ENCODE results near the gene NELFB.
A peak's percentile ranks its signal among the peaks of the same experiment; 100 is the strongest.

The NELFB gene

DNA sequence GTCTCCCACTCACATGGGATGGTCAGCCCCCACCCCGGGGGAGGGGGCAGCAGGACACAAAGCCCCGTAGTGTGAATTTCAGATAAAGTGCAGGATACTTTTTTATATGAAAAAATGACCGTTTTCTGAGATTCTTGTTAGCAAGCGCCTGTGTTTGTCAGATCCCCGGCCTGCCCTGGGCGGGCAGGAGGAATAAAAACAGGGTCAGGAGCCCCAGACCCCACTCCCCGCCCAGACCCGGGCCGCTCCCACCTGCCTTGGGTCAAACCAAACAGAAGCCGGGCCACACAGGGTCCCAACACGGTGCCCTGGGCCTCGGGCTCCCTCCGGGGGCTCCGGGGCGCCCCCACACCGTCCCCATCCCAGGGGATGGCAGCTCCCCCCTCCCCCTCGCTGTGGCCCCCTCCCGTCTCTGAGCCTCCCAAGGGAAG, 60.5 kb downstream of the NELFB start:
- H2AFZ ChIP-seq (ENCODE audit: low read depth, low read length) = no peak overlapping the region; the same call in 1 of the 2 replicates
- H3K36me3 ChIP-seq (replicated peaks; ENCODE audit: low read depth, low read length) = no peaks in the 10 kb centered on the region
- no peaks in the 10 kb centered on the region for H4K20me1 ChIP-seq (ENCODE audit: insufficient read depth, low read length)
- H3K4me3 ChIP-seq (ENCODE audit: low read length) = peak overlapping the region; percentile 87
- H3K9ac ChIP-seq (ENCODE audit: low read length) = peak overlapping the region; percentile 94
- TF ChIP-seq, protein P1, sequence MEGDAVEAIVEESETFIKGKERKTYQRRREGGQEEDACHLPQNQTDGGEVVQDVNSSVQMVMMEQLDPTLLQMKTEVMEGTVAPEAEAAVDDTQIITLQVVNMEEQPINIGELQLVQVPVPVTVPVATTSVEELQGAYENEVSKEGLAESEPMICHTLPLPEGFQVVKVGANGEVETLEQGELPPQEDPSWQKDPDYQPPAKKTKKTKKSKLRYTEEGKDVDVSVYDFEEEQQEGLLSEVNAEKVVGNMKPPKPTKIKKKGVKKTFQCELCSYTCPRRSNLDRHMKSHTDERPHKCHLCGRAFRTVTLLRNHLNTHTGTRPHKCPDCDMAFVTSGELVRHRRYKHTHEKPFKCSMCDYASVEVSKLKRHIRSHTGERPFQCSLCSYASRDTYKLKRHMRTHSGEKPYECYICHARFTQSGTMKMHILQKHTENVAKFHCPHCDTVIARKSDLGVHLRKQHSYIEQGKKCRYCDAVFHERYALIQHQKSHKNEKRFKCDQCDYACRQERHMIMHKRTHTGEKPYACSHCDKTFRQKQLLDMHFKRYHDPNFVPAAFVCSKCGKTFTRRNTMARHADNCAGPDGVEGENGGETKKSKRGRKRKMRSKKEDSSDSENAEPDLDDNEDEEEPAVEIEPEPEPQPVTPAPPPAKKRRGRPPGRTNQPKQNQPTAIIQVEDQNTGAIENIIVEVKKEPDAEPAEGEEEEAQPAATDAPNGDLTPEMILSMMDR (IDR thresholded peaks at IDR 0.05; ENCODE audit: low read depth, low read length) = no peak
- no peak for TF ChIP-seq EZH2phosphoT487 (IDR thresholded peaks at IDR 0.05; ENCODE audit: low read depth)
- H3K4me2 ChIP-seq (ENCODE audit: low read length) = peak overlapping the region; percentile 95
- H3K9me3 ChIP-seq (ENCODE audit: insufficient read depth, low read length) = no peaks in the 10 kb centered on the region
- H3K4me1 ChIP-seq (ENCODE audit: low read length) = peaks cover 27% of the 10 kb centered on the region
- H3K27me3 ChIP-seq (ENCODE audit: low read depth, low read length) = no peaks in the 10 kb centered on the region
- no peaks in the 10 kb centered on the region for H3K79me2 ChIP-seq (ENCODE audit: low read length)
- H3K27ac ChIP-seq (ENCODE audit: low read length) = no peak overlapping the region

DNA sequence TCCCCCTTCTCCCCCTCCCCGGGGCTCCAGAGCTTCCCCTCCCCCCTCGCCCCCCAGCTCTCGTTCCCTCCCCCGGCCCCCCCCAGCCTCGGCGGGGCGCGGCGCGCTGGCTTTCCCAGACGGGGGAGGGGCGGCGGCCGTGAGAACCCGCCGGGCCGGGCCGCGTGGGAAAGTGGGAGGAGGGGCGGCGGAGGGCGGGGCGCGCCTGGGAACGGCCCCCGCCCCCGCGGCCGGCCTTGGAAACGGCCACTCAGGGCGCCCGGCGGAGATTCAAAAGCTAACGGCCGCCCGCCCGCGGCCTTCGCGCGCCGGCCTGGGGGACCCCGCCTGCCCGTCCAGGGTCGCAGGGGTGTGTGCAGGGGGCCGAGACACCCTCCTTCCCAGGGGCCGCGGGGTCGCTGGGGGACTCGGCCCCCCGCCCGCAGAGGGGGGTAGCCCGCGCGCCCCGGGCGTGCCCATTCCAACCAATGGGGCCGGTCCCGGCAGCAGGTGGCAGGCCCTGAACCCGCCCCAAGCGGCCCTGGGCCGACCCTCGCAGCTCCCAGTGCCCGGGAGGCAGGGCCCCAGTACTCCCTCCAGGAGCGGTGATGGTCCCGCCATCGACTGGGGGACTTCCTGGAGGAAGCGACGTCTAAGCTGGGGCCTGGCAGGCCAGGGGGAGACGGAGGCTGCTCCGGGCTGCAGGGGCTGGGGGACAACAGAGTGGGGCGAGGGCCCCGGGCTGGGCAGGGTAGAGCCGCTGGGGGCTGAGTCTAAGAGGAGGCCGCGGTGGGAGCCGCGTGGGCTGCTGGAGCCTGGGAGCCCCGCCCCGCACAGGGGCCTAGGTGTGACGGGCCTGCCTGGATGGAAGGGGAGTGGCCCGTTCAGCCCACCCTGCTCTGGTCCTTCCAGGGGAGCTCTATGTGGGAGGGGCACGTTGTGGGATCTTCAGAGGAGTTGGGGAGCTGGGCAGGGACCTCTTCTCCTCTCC, 61.2 kb downstream of the NELFB start:
- peak overlapping the region; percentile 94 for H3K9ac ChIP-seq (ENCODE audit: low read length)
- H2AFZ ChIP-seq (ENCODE audit: low read depth, low read length) = 0 out of 2 replicates have a peak overlapping the region, but pooled peaks have one; percentile 14
- TF ChIP-seq EZH2phosphoT487 (IDR thresholded peaks at IDR 0.05; ENCODE audit: low read depth) = no peak
- TF ChIP-seq, protein P1 (IDR thresholded peaks at IDR 0.05; ENCODE audit: low read depth, low read length) = no peak
- peak overlapping the region; percentile 53 for H3K27ac ChIP-seq (ENCODE audit: low read length)
- peak overlapping the region; percentile 95 for H3K4me2 ChIP-seq (ENCODE audit: low read length)
- H3K4me1 ChIP-seq (ENCODE audit: low read length) = peaks cover 27% of the 10 kb centered on the region
- H3K9me3 ChIP-seq (ENCODE audit: insufficient read depth, low read length) = no peaks in the 10 kb centered on the region
- H3K4me3 ChIP-seq (ENCODE audit: low read length) = peak overlapping the region; percentile 87
- H4K20me1 ChIP-seq (ENCODE audit: insufficient read depth, low read length) = no peaks in the 10 kb centered on the region
- no peaks in the 10 kb centered on the region for H3K27me3 ChIP-seq (ENCODE audit: low read depth, low read length)
- H3K36me3 ChIP-seq (replicated peaks; ENCODE audit: low read depth, low read length) = no peaks in the 10 kb centered on the region
- no peaks in the 10 kb centered on the region for H3K79me2 ChIP-seq (ENCODE audit: low read length)

DNA sequence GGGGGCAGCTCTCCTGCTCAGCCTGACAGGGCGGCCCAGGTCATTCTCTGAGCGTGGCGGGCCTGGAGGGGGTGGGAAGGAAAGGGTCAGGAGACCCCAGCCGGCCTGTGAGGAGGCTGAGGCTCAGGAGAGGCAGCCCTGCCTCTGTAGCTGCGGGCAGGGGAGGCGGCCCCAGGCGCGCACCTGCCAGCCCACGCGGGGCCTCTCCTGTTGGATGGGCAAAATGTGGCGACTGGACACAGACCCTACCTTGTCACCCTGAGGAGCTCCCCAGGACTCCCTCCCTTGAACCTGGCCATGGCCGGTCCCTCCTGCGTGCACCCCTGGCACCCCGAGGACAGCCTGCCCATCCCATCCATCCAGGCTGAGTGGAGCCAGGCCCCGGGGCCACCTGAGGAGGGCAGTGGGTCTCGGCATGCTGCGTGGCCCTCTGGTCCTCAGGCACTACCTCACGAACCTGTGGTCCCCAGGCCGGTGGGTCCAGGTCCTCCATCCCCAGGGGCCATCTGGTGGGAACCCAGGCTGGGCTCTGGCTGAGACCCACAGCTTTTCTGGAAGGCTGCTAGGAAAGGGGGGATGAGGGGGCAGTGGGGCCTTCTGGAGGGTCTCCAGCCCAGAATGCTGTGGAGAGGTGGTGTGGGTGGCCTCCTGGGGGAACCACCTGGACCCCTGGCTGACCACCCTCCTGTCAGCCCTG, 62.0 kb downstream of the NELFB start:
- Histone ChIP-seq H3K79me2 (ENCODE audit: low read length) (no peaks in the 10 kb centered on the region), H3K27me3 (ENCODE audit: low read depth, low read length) (no peaks in the 10 kb centered on the region), H2AFZ (ENCODE audit: low read depth, low read length) (no peak overlapping the region), H3K4me2 (ENCODE audit: low read length) (peak overlapping the region; percentile 95), H3K36me3 (replicated peaks; ENCODE audit: low read depth, low read length) (no peaks in the 10 kb centered on the region), H3K9me3 (ENCODE audit: insufficient read depth, low read length) (no peaks in the 10 kb centered on the region), H3K27ac (ENCODE audit: low read length) (0 out of 2 replicates have a peak overlapping the region, but pooled peaks have one; percentile 53), H3K4me3 (ENCODE audit: low read length) (peak overlapping the region; percentile 87), H3K9ac (ENCODE audit: low read length) (peak overlapping the region; percentile 94), H3K4me1 (ENCODE audit: low read length) (peaks cover 28% of the 10 kb centered on the region), H4K20me1 (ENCODE audit: insufficient read depth, low read length) (no peaks in the 10 kb centered on the region)
- no peak for TF ChIP-seq EZH2phosphoT487 (IDR thresholded peaks at IDR 0.05; ENCODE audit: low read depth)
- TF ChIP-seq, protein P1 (IDR thresholded peaks at IDR 0.05; ENCODE audit: low read depth, low read length) = no peak

Measured in OCI-LY3 (cell line).